CD4-positive, alpha-beta memory T cell (primary cell): ENCODE results near the gene CNOT4. TPM values are rescaled to one million over a fixed set of nuclear protein-coding genes. Genes with fewer than 3 reads are reported as not detected.

ENCODE experiments used
- CTCF ChIA-PET: fragments of 350-600 bp; sonication (Branson Sonifier 250); formaldehyde crosslinking; loops from one replicate; lab custom pipeline; 2021; ENCODE audit warnings: inconsistent platforms; ENCODE audit not compliant: partially characterized antibody; lab: Charles Lee
- POLR2A ChIA-PET: fragments of 350-600 bp; sonication (Branson Sonifier 250); formaldehyde crosslinking; loops from one replicate; lab custom pipeline; 2021; ENCODE audit not compliant: partially characterized antibody; lab: Charles Lee
- DNase-seq, 5 donors: peaks; one replicate each; pipeline versions ENCODE4 v3.0.0 to v3.0.0-alpha.2; 2020 to 2022; ENCODE audit warnings: mixed read lengths in 1 of 5
- H3K27ac ChIP-seq: one replicate; pipeline ENCODE4 v1.7.0; 2013; ENCODE audit warnings: low read depth, low read length
- H3K27me3 ChIP-seq: 2 replicates; pipeline ENCODE4 v1.7.0; 2013; ENCODE audit warnings: mild to moderate bottlenecking, low read length, moderate library complexity; ENCODE audit not compliant: insufficient read depth
- H3K36me3 ChIP-seq: 2 replicates; pipeline ENCODE4 v1.7.0; 2013; ENCODE audit warnings: mild to moderate bottlenecking, low read length, moderate library complexity; ENCODE audit not compliant: insufficient read depth
- H3K4me1 ChIP-seq: 2 replicates; pipeline ENCODE4 v1.7.0; 2013; ENCODE audit warnings: mild to moderate bottlenecking, low read length, moderate library complexity; ENCODE audit not compliant: insufficient read depth
- H3K4me3 ChIP-seq, 2 donors: one replicate each; pipeline ENCODE4 v1.7.0; 2013; ENCODE audit warnings: low read length in 2 of 2, mild to moderate bottlenecking in 1 of 2
- H3K9me3 ChIP-seq, 2 donors: one replicate each; pipeline ENCODE4 v1.7.0; 2013; ENCODE audit warnings: low read length in 2 of 2, control low read depth in 1 of 2; ENCODE audit not compliant: control insufficient read depth in 1 of 2
- H3K27ac Mint-ChIP-seq, 7 donors: one replicate each; pipeline ENCODE4 v1.8.0; 2020 to 2021; ENCODE audit warnings: mixed read lengths in 7 of 7, mild to moderate bottlenecking in 6 of 7, inconsistent platforms in 3 of 7, moderate library complexity in 3 of 7
- H3K27me3 Mint-ChIP-seq, 2 donors: one replicate each; pipeline ENCODE4 v1.8.0; 2020 to 2021; ENCODE audit warnings: mixed read lengths in 2 of 2
- H3K36me3 Mint-ChIP-seq, 2 donors: one replicate each; pipeline ENCODE4 v1.8.0; 2020 to 2021; ENCODE audit warnings: mixed read lengths in 2 of 2, inconsistent platforms in 1 of 2, mild to moderate bottlenecking in 1 of 2
- H3K4me1 Mint-ChIP-seq, 4 donors: one replicate each; pipeline ENCODE4 v1.8.0; 2020 to 2021; ENCODE audit warnings: mixed read lengths in 4 of 4, mild to moderate bottlenecking in 1 of 4
- H3K4me3 Mint-ChIP-seq, 8 donors: one replicate each; pipeline ENCODE4 v1.8.0; 2020 to 2021; ENCODE audit warnings: mixed read lengths in 8 of 8, mild to moderate bottlenecking in 7 of 8, moderate library complexity in 6 of 8, inconsistent platforms in 3 of 8
- H3K9me3 Mint-ChIP-seq, 8 donors: one replicate each; pipeline ENCODE4 v1.8.0; 2020 to 2021; ENCODE audit warnings: mixed read lengths in 8 of 8, mild to moderate bottlenecking in 5 of 8, inconsistent platforms in 3 of 8, moderate library complexity in 1 of 8
- intact Hi-C: fragments of 100-400 bp; cut with micrococcal nuclease; formaldehyde crosslinking; loops from one replicate; pipeline ENCODE4 v1.15.1; 2023
- polyA plus RNA-seq, 2 donors: library from polyadenylated mRNA; unstranded; fragments of 300-500 nt; fragmentation: Illumina TruSeq; gene quantifications; one replicate each; pipeline ENCODE4 v1.2.3, GENCODE V29; 2021
- total RNA-seq, 2 experiments: library from RNA; stranded (reverse); gene quantifications; one replicate each; pipeline ENCODE4 v1.2.3, GENCODE V29; 2021

Gene CNOT4
- total and polyA plus RNA-seq, 4 experiments from 2014 or later: 11.1 to 35.0 (median 26.2) TPM

DNA sequence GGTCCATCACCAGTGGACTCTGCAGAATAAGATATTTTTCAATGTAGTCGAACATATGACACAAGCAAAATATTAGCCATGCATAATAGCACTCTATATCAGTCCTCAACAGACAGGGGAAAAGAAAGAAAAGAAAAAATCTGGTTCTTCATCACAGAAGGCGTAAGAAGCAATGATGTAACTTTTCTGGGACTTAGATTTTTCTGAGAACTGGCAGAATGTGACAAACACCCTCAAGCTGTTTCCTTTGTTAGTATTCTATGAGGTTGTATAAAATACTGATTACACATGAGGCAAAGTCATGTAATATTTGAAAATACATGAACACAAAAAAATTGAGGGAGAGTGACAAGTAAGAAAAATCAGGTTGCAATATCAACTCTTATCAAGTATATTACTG, 84.9 kb downstream of the CNOT4 start:
- Mint-ChIP-seq H3K9me3 (no peaks in the 10 kb centered on the region), H3K4me1 (peaks cover 34 to 60% (median 41%) of the 10 kb centered on the region in 4 donors)

GRCh38 chr7:135420786-135421185, 89.1 kb downstream of the CNOT4 start:
- intact Hi-C loops: no loop called here
- peaks cover 6% of the 10 kb centered on the region for H3K36me3 ChIP-seq
- peaks cover 14 to 35% (median 20%) of the 10 kb centered on the region in 4 donors for H3K4me1 Mint-ChIP-seq
- no peak for DNase-seq
- no peaks in the 10 kb centered on the region for H3K27me3 ChIP-seq
- ChIA-PET POLR2A (no interaction called here), CTCF (no interaction called here)
- H3K4me1 ChIP-seq: no peaks in the 10 kb centered on the region
- H3K9me3 Mint-ChIP-seq: peaks cover 0 to 2% (median 0%) of the 10 kb centered on the region in 8 donors
- H3K4me3 Mint-ChIP-seq: no peak overlapping the region
- no peak overlapping the region for H3K27ac ChIP-seq
- H3K36me3 Mint-ChIP-seq: peaks cover 23 to 46% of the 10 kb centered on the region in 2 donors
- no peaks in the 10 kb centered on the region for H3K27me3 Mint-ChIP-seq
- no peak overlapping the region for H3K27ac Mint-ChIP-seq
- H3K9me3 ChIP-seq: no peaks in the 10 kb centered on the region
- no peak overlapping the region for H3K4me3 ChIP-seq

More for the DNA sequence above, 84.9 kb downstream of the CNOT4 start:
- H3K9me3 ChIP-seq: no peaks in the 10 kb centered on the region
- H3K4me3 ChIP-seq: no peak overlapping the region
- POLR2A ChIA-PET: no interaction called here
- DNase-seq: no peak
- Mint-ChIP-seq H3K4me3 (no peak overlapping the region), H3K27me3 (no peaks in the 10 kb centered on the region), H3K27ac (peak overlapping the region in 1 of 7 donors; percentile 37), H3K36me3 (peaks cover 18 to 28% of the 10 kb centered on the region in 2 donors)
- CTCF ChIA-PET: interaction anchor here (1.9 kb wide), 1 partner anchor 10 kb away, joined by 8 read pairs; no protein-coding TSS in a partner anchor
- no peaks in the 10 kb centered on the region for H3K27me3 ChIP-seq
- intact Hi-C loops: no loop called here
- H3K27ac ChIP-seq: no peak overlapping the region
- no peaks in the 10 kb centered on the region for H3K36me3 ChIP-seq
- peaks cover 7% of the 10 kb centered on the region for H3K4me1 ChIP-seq

- intact Hi-C loops: no loop called here
- Histone ChIP-seq H3K4me1 (no peaks in the 10 kb centered on the region), H3K27me3 (no peaks in the 10 kb centered on the region), H3K27ac (no peak overlapping the region), H3K9me3 (no peaks in the 10 kb centered on the region), H3K36me3 (peaks cover 11% of the 10 kb centered on the region), H3K4me3 (no peak overlapping the region)
- H3K27ac Mint-ChIP-seq: no peak overlapping the region
- CTCF ChIA-PET: interaction anchor here (1.0 kb wide), 1 partner anchor 229 kb away, joined by 3 read pairs; no protein-coding TSS in a partner anchor
- peaks cover 0 to 2% (median 0%) of the 10 kb centered on the region in 8 donors for H3K9me3 Mint-ChIP-seq
- H3K4me1 Mint-ChIP-seq: peaks cover 7 to 19% (median 9%) of the 10 kb centered on the region in 4 donors
- no peak overlapping the region for H3K4me3 Mint-ChIP-seq
- POLR2A ChIA-PET: no interaction called here
- DNase-seq: no peak
- peaks cover 35 to 58% of the 10 kb centered on the region in 2 donors for H3K36me3 Mint-ChIP-seq
- H3K27me3 Mint-ChIP-seq: no peaks in the 10 kb centered on the region
These were observed 93.5 kb downstream of the CNOT4 start for GRCh38 chr7:135416431-135416830.

GRCh38 chr7:135414850-135415439, 95.0 kb downstream of the CNOT4 start:
- peak overlapping the region in 1 of 7 donors; percentile 19 for H3K27ac Mint-ChIP-seq
- peaks cover 0 to 2% (median 0%) of the 10 kb centered on the region in 8 donors for H3K9me3 Mint-ChIP-seq
- H3K27ac ChIP-seq: no peak overlapping the region
- intact Hi-C loops: loop anchor here (2.0 kb wide), 1 partner anchor 144 kb away; no protein-coding TSS in a partner anchor
- H3K4me3 Mint-ChIP-seq: no peak overlapping the region
- H3K9me3 ChIP-seq: no peaks in the 10 kb centered on the region
- POLR2A ChIA-PET: no interaction called here
- no peaks in the 10 kb centered on the region for H3K27me3 Mint-ChIP-seq
- no peak overlapping the region for H3K4me3 ChIP-seq
- peaks cover 36 to 57% of the 10 kb centered on the region in 2 donors for H3K36me3 Mint-ChIP-seq
- peaks cover 5 to 11% (median 7%) of the 10 kb centered on the region in 4 donors for H3K4me1 Mint-ChIP-seq
- peak; percentile 4 to 17 (median 5) for DNase-seq
- H3K27me3 ChIP-seq: no peaks in the 10 kb centered on the region
- peaks cover 17% of the 10 kb centered on the region for H3K36me3 ChIP-seq
- CTCF ChIA-PET: interaction anchor here (0.8 to 1.8 kb wide), 3 partner anchors 9 to 143 kb away, joined by 3 to 8 read pairs (median 3); no protein-coding TSS in a partner anchor
- no peaks in the 10 kb centered on the region for H3K4me1 ChIP-seq

- ChIA-PET CTCF (interaction anchor here (1.8 kb wide), 1 partner anchor 10 kb away, joined by 8 read pairs; no protein-coding TSS in a partner anchor), POLR2A (no interaction called here)
- Mint-ChIP-seq H3K4me1 (peaks cover 4 to 11% (median 8%) of the 10 kb centered on the region in 4 donors), H3K9me3 (peaks cover 0 to 2% (median 0%) of the 10 kb centered on the region in 8 donors), H3K27me3 (no peaks in the 10 kb centered on the region), H3K36me3 (peaks cover 36 to 59% of the 10 kb centered on the region in 2 donors), H3K4me3 (no peak overlapping the region), H3K27ac (no peak overlapping the region)
- Histone ChIP-seq H3K9me3 (no peaks in the 10 kb centered on the region), H3K27ac (no peak overlapping the region), H3K36me3 (peaks cover 19% of the 10 kb centered on the region), H3K4me1 (no peaks in the 10 kb centered on the region), H3K27me3 (no peaks in the 10 kb centered on the region), H3K4me3 (no peak overlapping the region)
- no peak for DNase-seq
- intact Hi-C loops: loop anchor here (2.0 kb wide), 1 partner anchor 145 kb away; no protein-coding TSS in a partner anchor
These were observed 95.7 kb downstream of the CNOT4 start for GRCh38 chr7:135414208-135414607.

- Mint-ChIP-seq H3K4me3 (no peak overlapping the region), H3K9me3 (no peaks in the 10 kb centered on the region), H3K27me3 (no peaks in the 10 kb centered on the region), H3K27ac (peak overlapping the region in 1 of 7 donors; percentile 68), H3K36me3 (peaks cover 41 to 58% of the 10 kb centered on the region in 2 donors), H3K4me1 (peaks cover 3 to 14% (median 8%) of the 10 kb centered on the region in 4 donors)
- Histone ChIP-seq H3K36me3 (peaks cover 13% of the 10 kb centered on the region), H3K27ac (no peak overlapping the region), H3K4me1 (no peaks in the 10 kb centered on the region), H3K27me3 (no peaks in the 10 kb centered on the region), H3K9me3 (no peaks in the 10 kb centered on the region), H3K4me3 (no peak overlapping the region)
- no peak for DNase-seq
- intact Hi-C loops: no loop called here
- ChIA-PET CTCF (no interaction called here), POLR2A (no interaction called here)
These were observed 98.8 kb downstream of the CNOT4 start for GRCh38 chr7:135411098-135411497.

DNA sequence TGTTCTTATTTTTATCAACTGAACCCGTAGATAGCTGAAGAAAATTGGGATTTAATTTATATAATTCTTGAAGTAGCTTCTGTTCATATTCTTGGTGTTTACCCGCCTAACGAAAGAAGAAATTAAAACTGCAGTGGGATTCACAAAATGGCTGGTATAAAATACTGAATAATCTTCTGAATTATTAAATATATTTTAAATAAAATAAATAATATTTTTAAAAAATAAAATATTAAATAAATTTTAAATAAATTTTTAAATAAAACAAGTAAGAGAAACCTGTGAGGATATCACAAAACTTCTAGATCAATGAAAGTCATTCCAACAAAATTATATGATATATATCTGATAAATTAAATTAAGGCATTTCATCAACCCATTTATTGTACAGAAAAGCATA, 99.4 kb downstream of the CNOT4 start:
- no peaks in the 10 kb centered on the region for H3K9me3 ChIP-seq
- Mint-ChIP-seq H3K4me3 (no peak overlapping the region), H3K27ac (no peak overlapping the region), H3K27me3 (no peaks in the 10 kb centered on the region), H3K9me3 (no peaks in the 10 kb centered on the region), H3K36me3 (peaks cover 41 to 54% of the 10 kb centered on the region in 2 donors), H3K4me1 (peaks cover 3 to 12% (median 5%) of the 10 kb centered on the region in 4 donors)
- no peak for DNase-seq
- peaks cover 13% of the 10 kb centered on the region for H3K36me3 ChIP-seq
- ChIA-PET CTCF (no interaction called here), POLR2A (no interaction called here)
- intact Hi-C loops: no loop called here
- no peak overlapping the region for H3K27ac ChIP-seq
- H3K4me3 ChIP-seq: no peak overlapping the region
- H3K4me1 ChIP-seq: no peaks in the 10 kb centered on the region
- H3K27me3 ChIP-seq: no peaks in the 10 kb centered on the region
